Memory B cell (primary cell): ENCODE data around the gene DPH5.
"Not testable (repeated sequence)": the region's sequence is repeated elsewhere in the genome, so short reads cannot be mapped to it uniquely, and the experiment has no call there.

Experiments used
- ATAC-seq: fragments of 150-1000 bp; cut with Tn5 transposase; 2 replicates; pipeline ENCODE4 v1.10.0; 2021; ENCODE audit warnings: low read depth, mild to moderate bottlenecking, moderate library complexity
- DNase-seq, 2 donors: peaks; one replicate each; pipeline ENCODE4 v3.0.0; 2022; ENCODE audit warnings: low spot score in 2 of 2
- H3K27ac Mint-ChIP-seq: one replicate; pipeline ENCODE4 v1.8.0; 2022; ENCODE audit warnings: mild to moderate bottlenecking, moderate library complexity, mixed read lengths
- H3K27me3 Mint-ChIP-seq: one replicate; pipeline ENCODE4 v1.8.0; 2022; ENCODE audit warnings: mixed read lengths
- H3K36me3 Mint-ChIP-seq: one replicate; pipeline ENCODE4 v1.8.0; 2022; ENCODE audit warnings: mild to moderate bottlenecking, mixed read lengths
- H3K4me1 Mint-ChIP-seq: one replicate; pipeline ENCODE4 v1.8.0; 2022; ENCODE audit warnings: mixed read lengths
- H3K4me3 Mint-ChIP-seq: one replicate; pipeline ENCODE4 v1.8.0; 2022; ENCODE audit warnings: mild to moderate bottlenecking, moderate library complexity, mixed read lengths
- H3K9me3 Mint-ChIP-seq: one replicate; pipeline ENCODE4 v1.8.0; 2022; ENCODE audit warnings: mixed read lengths

DPH5 gene

GRCh38 chr1:100952104-100952745 lies 73.4 kb downstream of the DPH5 start:
- Mint-ChIP-seq H3K9me3 (peaks cover 12% of the 10 kb centered on the region), H3K27me3 (no peaks in the 10 kb centered on the region), H3K36me3 (peaks cover 40% of the 10 kb centered on the region), H3K4me3 (no peak overlapping the region), H3K4me1 (peaks cover 33% of the 10 kb centered on the region), H3K27ac (peak overlapping the region; percentile 84)
- no peak for ATAC-seq
- no peak for DNase-seq

GRCh38 chr1:100950781-100951180 lies 74.8 kb downstream of the DPH5 start:
- ATAC-seq (no peak), DNase-seq (no peak)
- H3K4me1 Mint-ChIP-seq: peaks cover 40% of the 10 kb centered on the region
- peak overlapping the region; percentile 84 for H3K27ac Mint-ChIP-seq
- peaks cover 18% of the 10 kb centered on the region for H3K9me3 Mint-ChIP-seq
- H3K4me3 Mint-ChIP-seq: peak overlapping the region; percentile 16
- peaks cover 53% of the 10 kb centered on the region for H3K36me3 Mint-ChIP-seq
- no peaks in the 10 kb centered on the region for H3K27me3 Mint-ChIP-seq

GRCh38 chr1:100950337-100950736 lies 75.2 kb downstream of the DPH5 start:
- H3K9me3 Mint-ChIP-seq: peaks cover 18% of the 10 kb centered on the region
- H3K36me3 Mint-ChIP-seq: peaks cover 56% of the 10 kb centered on the region
- ATAC-seq: no peak
- H3K27me3 Mint-ChIP-seq: no peaks in the 10 kb centered on the region
- peak overlapping the region; percentile 84 for H3K27ac Mint-ChIP-seq
- peak overlapping the region; percentile 14 for H3K4me3 Mint-ChIP-seq
- peaks cover 41% of the 10 kb centered on the region for H3K4me1 Mint-ChIP-seq
- no peak for DNase-seq

- Mint-ChIP-seq H3K36me3 (peaks cover 63% of the 10 kb centered on the region), H3K9me3 (peaks cover 19% of the 10 kb centered on the region), H3K4me1 (peaks cover 41% of the 10 kb centered on the region), H3K27ac (peak overlapping the region; percentile 84), H3K4me3 (peak overlapping the region; percentile 64)
- DNase-seq (peak; percentile 61 to 73), ATAC-seq (peak; percentile 99)
- not testable (repeated sequence) for H3K27me3 Mint-ChIP-seq
These were observed 75.9 kb downstream of the DPH5 start for GRCh38 chr1:100949515-100950158.

GRCh38 chr1:100948721-100949405 lies 76.7 kb downstream of the DPH5 start:
- not testable (repeated sequence) for H3K27me3 Mint-ChIP-seq, DNase-seq, ATAC-seq
- H3K4me3 Mint-ChIP-seq: peak overlapping the region; percentile 40
- H3K36me3 Mint-ChIP-seq: peaks cover 64% of the 10 kb centered on the region
- peaks cover 41% of the 10 kb centered on the region for H3K4me1 Mint-ChIP-seq
- H3K27ac Mint-ChIP-seq: peak overlapping the region; percentile 84
- peaks cover 19% of the 10 kb centered on the region for H3K9me3 Mint-ChIP-seq

- H3K36me3 Mint-ChIP-seq: peaks cover 60% of the 10 kb centered on the region
- not testable (repeated sequence) for H3K27me3 Mint-ChIP-seq, H3K4me3 Mint-ChIP-seq, ATAC-seq, DNase-seq
- H3K27ac Mint-ChIP-seq: peak overlapping the region; percentile 67
- peaks cover 17% of the 10 kb centered on the region for H3K9me3 Mint-ChIP-seq
- peaks cover 38% of the 10 kb centered on the region for H3K4me1 Mint-ChIP-seq
These were observed 77.8 kb downstream of the DPH5 start for GRCh38 chr1:100947816-100948215.

- Mint-ChIP-seq H3K4me1 (peaks cover 38% of the 10 kb centered on the region), H3K9me3 (peaks cover 16% of the 10 kb centered on the region)
These were observed 79.5 kb downstream of the DPH5 start for GRCh38 chr1:100946064-100946463.

GRCh38 chr1:100943533-100943932 lies 82.1 kb downstream of the DPH5 start:
- no peaks in the 10 kb centered on the region for H3K27me3 Mint-ChIP-seq
- no peak overlapping the region for H3K4me3 Mint-ChIP-seq
- no peak for DNase-seq
- H3K9me3 Mint-ChIP-seq: peaks cover 13% of the 10 kb centered on the region
- ATAC-seq: no peak
- peak overlapping the region; percentile 75 for H3K27ac Mint-ChIP-seq
- H3K36me3 Mint-ChIP-seq: peaks cover 56% of the 10 kb centered on the region
- H3K4me1 Mint-ChIP-seq: peaks cover 21% of the 10 kb centered on the region

More at GRCh38 chr1:100946064-100946463, 79.5 kb downstream of the DPH5 start:
- ATAC-seq, H3K4me3 Mint-ChIP-seq, DNase-seq, H3K27ac Mint-ChIP-seq, H3K27me3 Mint-ChIP-seq: not testable (repeated sequence)
- H3K36me3 Mint-ChIP-seq: peaks cover 56% of the 10 kb centered on the region

GRCh38 chr1:100942304-100943046 lies 83.1 kb downstream of the DPH5 start:
- peak overlapping the region; percentile 75 for H3K27ac Mint-ChIP-seq
- peaks cover 55% of the 10 kb centered on the region for H3K36me3 Mint-ChIP-seq
- H3K4me3 Mint-ChIP-seq: no peak overlapping the region
- DNase-seq: no peak
- H3K4me1 Mint-ChIP-seq: peaks cover 15% of the 10 kb centered on the region
- ATAC-seq: no peak
- H3K9me3 Mint-ChIP-seq: peaks cover 11% of the 10 kb centered on the region
- no peaks in the 10 kb centered on the region for H3K27me3 Mint-ChIP-seq

- H3K27me3 Mint-ChIP-seq: no peaks in the 10 kb centered on the region
- H3K27ac Mint-ChIP-seq: peak overlapping the region; percentile 75
- H3K4me1 Mint-ChIP-seq: peaks cover 10% of the 10 kb centered on the region
- DNase-seq: no peak
- ATAC-seq: no peak
- H3K4me3 Mint-ChIP-seq: no peak overlapping the region
- peaks cover 6% of the 10 kb centered on the region for H3K9me3 Mint-ChIP-seq
- H3K36me3 Mint-ChIP-seq: peaks cover 51% of the 10 kb centered on the region
These were observed 83.9 kb downstream of the DPH5 start for GRCh38 chr1:100941580-100942216.

GRCh38 chr1:100941098-100941527 lies 84.5 kb downstream of the DPH5 start:
- DNase-seq (no peak), ATAC-seq (no peak)
- Mint-ChIP-seq H3K9me3 (peaks cover 3% of the 10 kb centered on the region), H3K4me1 (peaks cover 9% of the 10 kb centered on the region), H3K27ac (peak overlapping the region; percentile 75), H3K27me3 (no peaks in the 10 kb centered on the region), H3K36me3 (peaks cover 50% of the 10 kb centered on the region), H3K4me3 (no peak overlapping the region)
